ENCODE results near the gene TGM5. TPM values are rescaled to one million over a fixed set of nuclear protein-coding genes. Genes with fewer than 3 reads are reported as not detected.

Gene TGM5
- total and polyA plus RNA-seq, 2 experiments from 2014 or later = not detected

- Histone ChIP-seq H3K9me3 (ENCODE audit: low read depth) (no peaks in the 10 kb centered on the region), H2AFZ (no peak overlapping the region), H3K4me2 (no peak overlapping the region), H3K4me3 (no peak overlapping the region), H4K20me1 (ENCODE audit: insufficient read depth, poor library complexity, severe bottlenecking) (no peaks in the 10 kb centered on the region), H3K4me1 (ENCODE audit: insufficient read depth) (no peaks in the 10 kb centered on the region), H3K9me2 (replicated peaks; ENCODE audit: insufficient read depth) (no peaks in the 10 kb centered on the region), H3K27me3 (no peaks in the 10 kb centered on the region), H3K27ac (no peak overlapping the region), H3K36me3 (replicated peaks; ENCODE audit: insufficient read depth, low read depth) (no peaks in the 10 kb centered on the region), H3K79me2 (no peaks in the 10 kb centered on the region)
- no peak for DNase-seq (ENCODE audit: low spot score)
- 80% methylated on average over 10 of the region's 10 CpGs for WGBS (ENCODE audit: low lambda C conversion rate, missing lambda C conversion rate)
- TF ChIP-seq, protein P1, sequence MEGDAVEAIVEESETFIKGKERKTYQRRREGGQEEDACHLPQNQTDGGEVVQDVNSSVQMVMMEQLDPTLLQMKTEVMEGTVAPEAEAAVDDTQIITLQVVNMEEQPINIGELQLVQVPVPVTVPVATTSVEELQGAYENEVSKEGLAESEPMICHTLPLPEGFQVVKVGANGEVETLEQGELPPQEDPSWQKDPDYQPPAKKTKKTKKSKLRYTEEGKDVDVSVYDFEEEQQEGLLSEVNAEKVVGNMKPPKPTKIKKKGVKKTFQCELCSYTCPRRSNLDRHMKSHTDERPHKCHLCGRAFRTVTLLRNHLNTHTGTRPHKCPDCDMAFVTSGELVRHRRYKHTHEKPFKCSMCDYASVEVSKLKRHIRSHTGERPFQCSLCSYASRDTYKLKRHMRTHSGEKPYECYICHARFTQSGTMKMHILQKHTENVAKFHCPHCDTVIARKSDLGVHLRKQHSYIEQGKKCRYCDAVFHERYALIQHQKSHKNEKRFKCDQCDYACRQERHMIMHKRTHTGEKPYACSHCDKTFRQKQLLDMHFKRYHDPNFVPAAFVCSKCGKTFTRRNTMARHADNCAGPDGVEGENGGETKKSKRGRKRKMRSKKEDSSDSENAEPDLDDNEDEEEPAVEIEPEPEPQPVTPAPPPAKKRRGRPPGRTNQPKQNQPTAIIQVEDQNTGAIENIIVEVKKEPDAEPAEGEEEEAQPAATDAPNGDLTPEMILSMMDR (IDR thresholded peaks at IDR 0.05; ENCODE audit: poor library complexity) = no peak
- TF ChIP-seq EZH2 (IDR thresholded peaks at IDR 0.05; ENCODE audit: borderline replicate concordance) (no peak), EZH2phosphoT487 (IDR thresholded peaks at IDR 0.05; ENCODE audit: low read depth, severe bottlenecking, unreplicated experiment) (no peak)
Observed at GRCh38 chr15:43238671-43239131, 28.0 kb downstream of the TGM5 start.

DNA sequence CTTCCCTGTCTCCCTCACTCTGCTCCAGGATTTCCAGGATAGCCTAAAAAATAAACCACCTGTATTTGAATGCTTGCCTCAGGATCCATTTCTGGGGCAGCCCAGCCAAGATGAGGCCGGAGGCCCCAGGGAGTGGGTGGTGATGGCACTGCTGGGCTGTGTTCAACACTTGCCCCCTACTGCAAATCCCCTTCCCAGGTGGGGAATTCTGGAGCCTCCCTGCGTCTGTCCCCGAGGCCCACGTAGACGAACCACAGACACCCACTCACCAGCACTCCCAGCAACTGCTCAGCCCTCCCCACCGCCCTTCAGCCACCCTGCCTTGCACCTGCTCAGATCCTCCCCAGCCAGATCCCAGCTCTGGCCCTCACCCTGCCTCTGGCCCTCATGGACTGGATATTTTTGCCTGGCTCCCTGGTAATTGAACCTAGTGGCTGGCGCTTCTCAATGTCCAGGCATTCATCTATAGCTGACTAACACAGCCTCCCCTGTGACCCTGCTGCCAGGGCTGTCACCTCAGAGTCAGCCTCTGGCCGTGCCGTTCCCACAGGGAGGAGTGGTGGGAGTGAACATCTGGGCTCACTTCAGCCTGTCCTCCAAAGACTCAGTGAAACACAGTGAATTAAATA, 28.8 kb downstream of the TGM5 start:
- Histone ChIP-seq H3K27me3 (no peaks in the 10 kb centered on the region), H3K27ac (no peak overlapping the region), H3K9me2 (replicated peaks; ENCODE audit: insufficient read depth) (no peaks in the 10 kb centered on the region), H3K36me3 (replicated peaks; ENCODE audit: insufficient read depth, low read depth) (no peaks in the 10 kb centered on the region), H3K4me3 (no peak overlapping the region), H3K79me2 (no peaks in the 10 kb centered on the region), H3K9me3 (ENCODE audit: low read depth) (no peaks in the 10 kb centered on the region), H4K20me1 (ENCODE audit: insufficient read depth, poor library complexity, severe bottlenecking) (no peaks in the 10 kb centered on the region), H3K4me2 (no peak overlapping the region), H2AFZ (no peak overlapping the region), H3K4me1 (ENCODE audit: insufficient read depth) (no peaks in the 10 kb centered on the region)
- WGBS (ENCODE audit: low lambda C conversion rate, missing lambda C conversion rate) = 83% methylated on average over 9 of the region's 9 CpGs
- TF ChIP-seq, protein P1 (IDR thresholded peaks at IDR 0.05; ENCODE audit: poor library complexity) = no peak
- TF ChIP-seq EZH2phosphoT487 (IDR thresholded peaks at IDR 0.05; ENCODE audit: low read depth, severe bottlenecking, unreplicated experiment) (no peak), EZH2 (IDR thresholded peaks at IDR 0.05; ENCODE audit: borderline replicate concordance) (no peak)
- no peak for DNase-seq (ENCODE audit: low spot score)

DNA sequence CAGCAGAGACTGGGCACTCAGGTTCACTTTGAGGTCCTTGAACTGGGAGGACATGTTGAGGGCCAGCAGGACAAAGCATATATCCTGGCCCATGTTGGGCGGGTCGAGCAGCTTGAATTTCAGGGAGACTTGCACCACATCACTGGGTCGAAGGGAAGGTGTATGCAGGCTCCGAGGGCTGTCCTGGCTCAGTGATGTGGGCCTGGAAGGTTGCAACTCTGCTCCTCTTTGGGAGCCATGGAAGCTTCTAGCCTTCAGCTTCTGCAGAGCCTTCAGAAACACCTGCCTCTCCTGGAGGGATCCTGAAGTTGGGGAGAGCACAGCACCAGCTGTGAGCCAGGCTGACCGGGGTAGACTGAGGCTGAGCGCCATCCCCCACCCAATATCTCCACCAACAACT, 31.2 kb downstream of the TGM5 start:
- 91% methylated on average over 6 of the region's 6 CpGs for WGBS (ENCODE audit: low lambda C conversion rate, missing lambda C conversion rate)
- no peak for TF ChIP-seq EZH2phosphoT487 (IDR thresholded peaks at IDR 0.05; ENCODE audit: low read depth, severe bottlenecking, unreplicated experiment)
- no peak for TF ChIP-seq EZH2 (IDR thresholded peaks at IDR 0.05; ENCODE audit: borderline replicate concordance)
- TF ChIP-seq, protein P1 (IDR thresholded peaks at IDR 0.05; ENCODE audit: poor library complexity) = no peak

More for the DNA sequence above, 31.2 kb downstream of the TGM5 start:
- Histone ChIP-seq H2AFZ (no peak overlapping the region), H4K20me1 (ENCODE audit: insufficient read depth, poor library complexity, severe bottlenecking) (no peaks in the 10 kb centered on the region), H3K4me3 (no peak overlapping the region), H3K4me1 (ENCODE audit: insufficient read depth) (no peaks in the 10 kb centered on the region), H3K4me2 (no peak overlapping the region), H3K27ac (no peak overlapping the region), H3K36me3 (replicated peaks; ENCODE audit: insufficient read depth, low read depth) (no peaks in the 10 kb centered on the region), H3K9me3 (ENCODE audit: low read depth) (no peaks in the 10 kb centered on the region), H3K27me3 (no peaks in the 10 kb centered on the region), H3K79me2 (no peaks in the 10 kb centered on the region), H3K9me2 (replicated peaks; ENCODE audit: insufficient read depth) (no peaks in the 10 kb centered on the region)
- no peak for DNase-seq (ENCODE audit: low spot score)

Measured in hepatocyte (in vitro differentiated cells).